Activated T-cell treated with anti-CD3 and anti-CD28 coated beads, Interleukin-2, amount 50 U/mL, for 1 hour (primary cell): ENCODE data around the gene BRINP1.

Experiments
- DNase-seq: peaks from one replicate; pipeline ENCODE4 v3.0.0-alpha.2; 2020

Gene BRINP1

DNA sequence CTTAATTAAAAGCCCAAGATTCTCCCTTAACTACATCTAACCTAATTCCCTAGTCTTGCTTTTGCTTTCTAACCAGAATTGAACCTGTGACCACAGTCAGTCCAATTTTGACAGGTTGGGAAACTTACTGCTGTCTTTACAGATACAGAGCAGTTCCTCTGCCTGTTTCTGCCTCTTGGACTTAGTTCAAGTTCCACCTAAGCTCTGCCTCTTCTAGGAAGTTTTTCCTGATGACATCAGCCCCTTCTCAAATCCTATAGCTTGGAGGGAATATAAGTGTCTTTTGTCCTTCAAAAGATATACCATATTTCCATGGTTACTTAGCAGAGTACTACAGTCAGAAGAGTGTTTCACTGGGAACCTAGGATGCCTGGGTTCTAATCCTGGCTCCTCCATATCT, 31.7 kb downstream of the BRINP1 start:
- DNase-seq, result no peak

- DNase-seq, result no peak
Observed at GRCh38 chr9:119334745-119335144, 34.5 kb downstream of the BRINP1 start.

DNA sequence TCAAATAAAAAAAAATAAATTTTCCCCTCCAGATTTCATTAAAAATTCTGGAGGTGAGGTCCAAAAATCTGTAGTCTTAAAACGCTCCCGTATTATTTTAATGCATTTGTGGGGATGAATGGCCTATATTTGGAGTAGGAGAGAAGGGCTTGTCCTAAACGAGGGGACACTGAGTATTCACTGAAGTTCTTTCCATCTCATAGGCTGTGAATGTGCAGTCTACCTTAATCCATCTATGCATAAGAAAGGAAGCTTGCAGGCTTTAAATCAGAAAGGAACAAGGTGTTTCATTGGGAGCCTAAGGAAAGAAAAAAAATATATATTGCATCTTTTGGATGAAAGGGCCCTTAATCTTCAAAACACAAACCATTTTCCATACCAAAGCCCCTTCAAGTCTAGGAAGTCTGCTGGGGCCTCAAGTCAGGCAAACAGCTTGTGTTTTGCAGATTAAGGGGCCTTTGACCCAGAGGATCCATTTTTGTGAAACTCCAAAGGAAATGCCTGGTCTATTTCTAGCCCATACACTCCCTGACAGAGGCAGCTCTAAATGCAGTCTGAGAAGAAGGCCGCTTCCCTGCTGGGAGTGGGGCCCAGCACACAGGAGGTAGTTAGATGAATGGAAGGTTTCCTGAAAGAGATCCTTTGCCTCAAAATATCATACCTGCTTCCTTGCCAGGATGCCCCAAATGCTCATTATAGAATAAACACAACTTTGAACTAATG, 35.6 kb downstream of the BRINP1 start:
- DNase-seq, result no peak

DNA sequence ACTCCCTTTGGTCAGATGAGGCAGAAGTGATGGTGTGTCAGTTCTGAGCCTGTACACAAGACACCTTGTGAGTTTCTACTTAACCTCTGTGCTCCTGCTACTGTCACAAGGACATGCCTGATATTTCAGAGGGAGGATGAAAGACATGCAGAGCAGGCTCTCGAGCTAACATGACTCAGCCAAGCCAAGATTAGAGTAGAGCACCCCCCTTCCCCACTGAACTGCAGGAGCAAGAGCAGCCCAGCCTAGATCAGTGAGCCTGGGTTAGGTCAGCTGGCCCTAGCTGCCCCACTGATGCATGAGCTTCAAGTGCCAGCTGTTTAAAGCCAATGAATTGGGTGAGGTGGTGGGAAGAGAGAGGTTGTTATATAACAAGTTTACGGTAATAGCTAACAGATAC, 36.7 kb downstream of the BRINP1 start:
- DNase-seq, result no peak

DNA sequence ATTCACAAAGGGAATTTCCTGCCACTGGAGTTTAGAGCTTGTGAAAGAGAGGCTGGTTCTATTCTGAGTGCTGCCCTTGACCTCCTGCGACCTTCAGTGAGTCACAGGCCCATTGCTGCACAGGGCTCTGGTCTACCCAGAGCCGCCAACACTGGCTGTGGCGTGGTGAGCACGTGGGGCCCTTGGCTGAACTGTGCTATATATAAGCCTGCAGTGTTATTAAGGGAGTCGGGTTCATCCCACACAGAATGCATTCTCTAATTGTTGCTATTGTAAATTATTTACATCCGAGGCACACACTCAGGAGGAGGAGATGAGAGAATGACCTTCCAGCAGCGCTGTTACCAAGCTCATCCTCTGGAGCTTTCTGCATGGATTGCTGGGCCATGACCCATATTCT, 47.1 kb downstream of the BRINP1 start:
- DNase-seq, result no peak

DNA sequence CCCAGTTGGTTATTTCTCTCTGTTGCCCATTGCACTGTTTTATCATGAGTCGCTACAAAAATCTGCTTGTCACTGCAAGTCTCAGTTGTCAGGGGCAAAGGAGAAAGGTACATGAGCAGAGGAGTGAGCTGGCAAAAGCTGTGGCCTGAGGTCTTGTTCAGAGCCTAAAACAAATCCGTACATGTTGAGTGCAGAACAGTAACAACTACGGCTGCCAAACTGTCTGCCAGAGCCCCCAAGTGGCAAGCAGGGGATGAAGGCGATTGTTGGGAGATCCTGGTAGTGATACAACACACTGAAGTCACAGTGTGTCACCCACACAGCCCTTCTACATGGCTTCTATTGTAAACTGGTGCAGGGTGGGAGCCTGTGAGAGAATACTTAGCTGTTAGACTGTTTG, 50.9 kb downstream of the BRINP1 start:
- DNase-seq, result no peak

DNA sequence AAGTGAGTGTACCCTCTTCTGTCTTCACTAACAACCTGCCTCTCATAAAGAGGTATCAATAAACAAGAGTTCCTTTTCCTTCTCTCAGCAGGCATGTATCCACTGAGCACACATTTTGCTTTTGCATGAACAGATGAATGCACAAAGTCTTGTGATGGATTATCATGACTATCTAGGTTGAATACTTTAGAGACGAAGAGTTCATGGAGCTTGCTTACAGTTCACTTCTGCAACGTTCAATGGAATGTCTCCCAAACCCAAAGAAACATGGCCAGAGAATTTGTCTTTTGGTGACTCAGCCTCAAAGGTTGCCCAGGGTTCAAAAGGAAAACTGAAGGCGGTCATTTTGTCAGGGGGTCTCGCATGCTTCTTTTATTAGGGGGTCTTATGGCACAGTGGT, 55.4 kb downstream of the BRINP1 start:
- DNase-seq, result no peak

GRCh38 chr9:119310741-119311140, 58.5 kb downstream of the BRINP1 start:
- no peak for DNase-seq

- DNase-seq, result no peak
Observed at GRCh38 chr9:119307471-119307870, 61.8 kb downstream of the BRINP1 start.

- no peak for DNase-seq
Observed at GRCh38 chr9:119304555-119304954, 64.7 kb downstream of the BRINP1 start.

GRCh38 chr9:119302988-119303698, 66.1 kb downstream of the BRINP1 start:
- DNase-seq, result no peak

DNA sequence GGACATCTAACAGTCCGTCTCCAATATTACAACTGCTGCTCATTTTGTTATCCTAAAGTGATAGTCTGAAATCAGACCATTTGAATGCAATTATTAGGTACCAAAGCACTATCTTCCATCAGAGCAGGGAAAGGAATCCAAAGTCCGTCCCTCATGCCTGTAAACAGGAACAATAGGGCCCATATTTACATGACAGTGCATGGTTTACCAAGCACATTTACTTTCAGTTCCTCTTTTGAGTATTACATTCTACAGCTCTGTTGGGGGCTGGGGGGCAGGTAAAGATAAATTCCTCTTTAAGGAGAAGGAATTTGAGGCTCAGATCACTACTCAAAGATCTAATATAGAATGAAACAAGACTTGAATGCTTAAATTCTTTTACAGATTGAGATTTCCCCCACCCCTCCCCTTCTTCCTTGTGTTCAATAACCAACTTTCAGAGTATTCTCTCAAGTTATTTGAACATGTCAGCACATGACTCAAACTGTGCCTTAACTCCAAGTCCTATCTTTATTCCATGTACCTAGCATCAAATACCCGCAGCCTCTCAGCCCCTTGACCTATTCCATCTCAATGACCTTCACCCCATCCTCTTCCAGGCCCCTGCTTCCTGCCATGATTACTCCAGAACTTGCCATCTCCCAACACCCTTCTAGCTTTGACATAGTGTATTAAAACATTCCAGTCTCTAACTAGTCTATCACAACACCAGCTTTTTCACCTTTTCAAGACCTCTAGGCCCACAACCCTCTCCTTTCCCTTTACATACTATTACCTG, 71.0 kb downstream of the BRINP1 start:
- no peak for DNase-seq

DNA sequence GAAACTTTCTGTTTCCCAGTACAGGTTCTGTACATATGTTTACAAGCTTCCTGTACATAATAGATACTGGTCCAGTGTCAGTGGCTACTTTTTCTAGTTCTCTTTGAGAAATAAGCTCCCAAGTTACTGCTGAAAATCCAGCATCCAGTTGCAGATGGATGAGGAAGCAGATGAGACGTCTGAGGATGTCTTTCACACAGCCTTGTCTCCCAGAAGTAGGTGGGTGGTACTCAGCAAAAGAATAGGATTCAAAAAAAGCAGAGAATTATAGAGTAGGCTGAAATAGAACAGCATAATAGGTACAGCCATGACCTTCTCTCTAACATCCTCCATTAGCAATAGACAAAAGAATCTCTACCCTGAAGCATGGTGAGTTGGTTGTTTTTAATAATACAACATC, 77.7 kb downstream of the BRINP1 start:
- DNase-seq, result no peak

GRCh38 chr9:119289740-119290433, 79.3 kb downstream of the BRINP1 start:
- DNase-seq, result no peak

DNA sequence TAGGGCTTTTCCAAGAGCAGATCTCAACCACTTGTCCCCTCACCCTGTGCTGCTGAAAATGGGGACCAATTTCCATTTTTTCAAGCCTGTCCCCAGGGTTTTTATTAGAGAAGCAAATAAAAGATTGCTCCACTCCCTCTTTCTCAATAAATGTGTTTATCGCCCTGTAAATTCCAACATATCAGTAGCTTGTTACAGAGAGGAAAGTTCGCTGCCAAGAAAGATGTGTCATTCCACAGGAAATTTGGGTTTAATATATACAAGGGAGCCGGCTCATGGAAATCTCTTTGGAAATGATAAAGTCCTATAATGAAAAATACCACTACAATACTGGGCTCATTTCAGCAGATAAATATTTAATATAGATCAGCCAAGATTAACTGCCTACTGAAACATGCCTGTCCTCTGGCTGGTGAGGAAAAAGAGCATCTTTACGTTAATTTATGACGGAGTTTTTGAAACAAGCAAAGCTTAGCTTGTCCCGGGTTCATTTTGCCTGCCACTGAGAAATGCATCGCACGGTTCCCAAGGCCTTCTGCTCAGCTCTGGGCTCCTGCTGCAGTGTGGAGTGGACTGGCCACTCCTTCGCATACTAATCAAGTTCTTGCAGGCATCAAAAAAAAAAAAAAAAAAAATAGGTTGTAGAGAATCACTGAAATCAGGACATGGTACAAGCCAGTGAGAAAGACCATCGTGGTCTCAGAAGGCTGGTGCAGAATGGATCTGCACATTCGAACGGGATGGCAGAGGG, 84.5 kb downstream of the BRINP1 start:
- DNase-seq, result no peak

DNA sequence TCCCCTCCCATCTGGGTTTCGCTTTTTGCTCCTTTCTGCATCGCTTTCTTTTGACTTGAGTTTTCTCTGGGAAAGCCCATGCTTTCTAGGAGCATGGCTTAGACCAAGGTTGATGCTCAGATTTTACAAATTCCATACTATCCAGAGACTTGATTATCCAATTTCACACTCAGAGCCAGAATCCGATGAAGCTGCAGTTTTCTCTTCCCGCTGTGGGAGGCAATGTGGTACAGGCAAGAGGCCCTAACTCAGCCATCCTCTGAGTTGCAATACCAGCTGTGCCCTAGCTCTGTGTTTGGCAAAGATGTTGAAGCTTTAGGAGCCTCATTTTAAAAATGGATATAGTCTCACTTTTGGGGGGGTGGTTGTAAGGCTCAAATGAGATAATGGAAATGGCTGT, 85.1 kb downstream of the BRINP1 start:
- DNase-seq, result no peak

DNA sequence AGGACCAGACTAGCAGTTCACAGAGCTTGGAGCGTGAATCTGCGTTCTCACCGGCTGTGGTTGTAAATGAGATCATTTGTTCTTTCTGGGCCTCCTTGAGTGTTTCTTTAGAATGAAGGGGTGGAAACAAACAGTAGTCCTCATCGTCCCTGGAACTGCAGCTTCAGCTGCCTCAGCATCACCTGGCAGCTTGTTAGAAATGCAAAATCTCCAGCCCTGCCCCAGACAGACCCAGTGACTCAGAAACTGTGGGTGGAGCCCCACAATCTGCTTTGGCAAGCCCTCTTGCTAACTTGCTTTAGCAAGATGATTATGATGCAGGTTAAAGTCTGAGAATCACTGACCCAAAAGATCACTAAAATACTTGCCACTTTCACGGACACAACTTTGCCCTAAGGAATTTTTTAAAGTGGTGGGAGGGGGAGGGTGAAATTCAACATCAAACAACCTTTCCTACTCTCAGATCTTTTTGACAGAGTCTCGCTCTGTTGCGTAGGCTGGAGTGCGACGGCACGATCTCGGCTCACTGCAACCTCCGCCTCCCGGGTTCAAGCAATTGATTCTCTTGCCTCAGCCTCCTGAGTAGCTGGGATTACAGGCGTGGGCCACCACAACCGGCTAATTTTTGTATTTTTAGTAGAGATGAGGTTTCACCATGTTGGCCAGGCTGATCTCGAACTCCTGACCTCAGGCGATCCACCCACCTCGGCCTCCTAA, 86.0 kb downstream of the BRINP1 start:
- DNase-seq, result no peak

DNA sequence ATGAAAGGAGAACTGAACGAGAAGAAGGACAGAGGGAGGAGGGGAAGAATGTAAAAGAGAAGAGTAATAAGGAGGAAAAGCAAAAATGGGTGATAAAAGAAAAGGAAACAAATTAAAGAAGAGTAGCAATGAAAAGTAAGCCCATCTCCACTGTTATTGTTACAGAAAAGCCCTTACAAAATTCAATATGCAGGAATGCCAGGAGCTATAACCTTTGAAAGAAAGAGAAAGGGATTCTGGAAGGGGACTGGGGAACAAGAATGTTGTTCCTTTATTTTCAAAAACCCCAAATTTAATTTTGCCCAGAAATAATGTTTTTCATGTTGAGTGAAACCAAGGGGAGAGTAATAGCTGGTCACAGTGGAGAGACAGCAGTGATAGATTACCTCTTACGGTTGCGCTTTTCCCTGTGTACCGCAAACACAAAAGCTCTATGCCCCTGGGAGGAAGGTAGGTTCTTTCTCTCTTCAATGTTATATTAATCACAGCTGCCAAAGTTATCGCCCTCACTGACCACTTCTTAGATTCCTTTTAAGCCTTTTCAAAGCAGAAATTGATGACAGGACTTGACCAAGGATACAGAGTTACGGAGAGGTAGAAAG, 86.7 kb downstream of the BRINP1 start:
- no peak for DNase-seq

GRCh38 chr9:119280740-119281485, 88.3 kb downstream of the BRINP1 start:
- no peak for DNase-seq

GRCh38 chr9:119278171-119278570, 91.1 kb downstream of the BRINP1 start:
- no peak for DNase-seq
